ENCODE measurements around the gene CYB561D1. TPM values are rescaled to one million over a fixed set of nuclear protein-coding genes. Genes with fewer than 3 reads are reported as not detected.

Gene CYB561D1
- total RNA-seq, 1 donor from 2014 or later: 10.4 TPM

DNA sequence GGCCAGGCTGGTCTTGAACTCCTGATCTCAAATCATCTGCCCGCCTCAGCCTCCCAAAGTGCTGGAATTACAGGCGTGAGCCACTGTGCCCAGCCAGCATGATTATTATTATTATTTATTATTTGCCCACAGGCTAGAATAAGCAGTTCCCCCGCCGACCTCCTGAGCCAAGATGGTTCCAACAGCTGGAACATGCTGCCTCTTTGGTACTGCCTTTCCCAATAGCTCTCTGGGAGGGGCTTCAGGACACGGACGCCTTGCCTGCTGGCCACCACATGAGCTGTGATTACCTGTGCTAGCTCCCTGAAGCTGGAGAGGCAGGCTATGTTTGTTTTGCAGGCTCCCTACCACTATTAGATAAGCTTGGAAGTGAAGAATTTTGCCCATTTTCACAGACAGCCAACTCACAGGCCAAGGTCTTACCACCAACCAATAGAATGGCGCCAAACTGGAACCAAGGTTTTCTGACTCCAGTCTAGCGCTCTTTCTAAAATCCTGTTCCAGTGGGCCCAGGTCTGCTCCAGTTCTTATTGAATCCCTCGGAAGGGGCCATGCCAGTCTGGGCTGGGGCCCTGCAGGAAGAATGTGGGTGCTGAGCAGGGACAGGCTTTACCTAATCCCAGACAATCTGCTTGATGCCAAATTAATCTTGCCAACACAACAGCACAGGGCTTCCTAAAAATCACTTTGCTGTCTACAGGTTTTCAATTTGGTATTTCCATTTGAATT lies 43.7 kb downstream of the CYB561D1 start:
- no peaks in the 10 kb centered on the region for H3K9me3 Mint-ChIP-seq
- H3K4me1 Mint-ChIP-seq (ENCODE audit: unreplicated experiment): peaks cover 3% of the 10 kb centered on the region
- DNase-seq (ENCODE audit: extremely low spot score, unreplicated experiment): no peak
- no peak overlapping the region for H3K4me3 Mint-ChIP-seq
- H3K36me3 Mint-ChIP-seq: no peaks in the 10 kb centered on the region
- H3K27ac Mint-ChIP-seq: no peak overlapping the region
- peaks cover 41% of the 10 kb centered on the region for H3K27me3 Mint-ChIP-seq
- TF ChIP-seq, protein P1, sequence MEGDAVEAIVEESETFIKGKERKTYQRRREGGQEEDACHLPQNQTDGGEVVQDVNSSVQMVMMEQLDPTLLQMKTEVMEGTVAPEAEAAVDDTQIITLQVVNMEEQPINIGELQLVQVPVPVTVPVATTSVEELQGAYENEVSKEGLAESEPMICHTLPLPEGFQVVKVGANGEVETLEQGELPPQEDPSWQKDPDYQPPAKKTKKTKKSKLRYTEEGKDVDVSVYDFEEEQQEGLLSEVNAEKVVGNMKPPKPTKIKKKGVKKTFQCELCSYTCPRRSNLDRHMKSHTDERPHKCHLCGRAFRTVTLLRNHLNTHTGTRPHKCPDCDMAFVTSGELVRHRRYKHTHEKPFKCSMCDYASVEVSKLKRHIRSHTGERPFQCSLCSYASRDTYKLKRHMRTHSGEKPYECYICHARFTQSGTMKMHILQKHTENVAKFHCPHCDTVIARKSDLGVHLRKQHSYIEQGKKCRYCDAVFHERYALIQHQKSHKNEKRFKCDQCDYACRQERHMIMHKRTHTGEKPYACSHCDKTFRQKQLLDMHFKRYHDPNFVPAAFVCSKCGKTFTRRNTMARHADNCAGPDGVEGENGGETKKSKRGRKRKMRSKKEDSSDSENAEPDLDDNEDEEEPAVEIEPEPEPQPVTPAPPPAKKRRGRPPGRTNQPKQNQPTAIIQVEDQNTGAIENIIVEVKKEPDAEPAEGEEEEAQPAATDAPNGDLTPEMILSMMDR (conservative IDR thresholded peaks at IDR 0.05): no peak

DNA sequence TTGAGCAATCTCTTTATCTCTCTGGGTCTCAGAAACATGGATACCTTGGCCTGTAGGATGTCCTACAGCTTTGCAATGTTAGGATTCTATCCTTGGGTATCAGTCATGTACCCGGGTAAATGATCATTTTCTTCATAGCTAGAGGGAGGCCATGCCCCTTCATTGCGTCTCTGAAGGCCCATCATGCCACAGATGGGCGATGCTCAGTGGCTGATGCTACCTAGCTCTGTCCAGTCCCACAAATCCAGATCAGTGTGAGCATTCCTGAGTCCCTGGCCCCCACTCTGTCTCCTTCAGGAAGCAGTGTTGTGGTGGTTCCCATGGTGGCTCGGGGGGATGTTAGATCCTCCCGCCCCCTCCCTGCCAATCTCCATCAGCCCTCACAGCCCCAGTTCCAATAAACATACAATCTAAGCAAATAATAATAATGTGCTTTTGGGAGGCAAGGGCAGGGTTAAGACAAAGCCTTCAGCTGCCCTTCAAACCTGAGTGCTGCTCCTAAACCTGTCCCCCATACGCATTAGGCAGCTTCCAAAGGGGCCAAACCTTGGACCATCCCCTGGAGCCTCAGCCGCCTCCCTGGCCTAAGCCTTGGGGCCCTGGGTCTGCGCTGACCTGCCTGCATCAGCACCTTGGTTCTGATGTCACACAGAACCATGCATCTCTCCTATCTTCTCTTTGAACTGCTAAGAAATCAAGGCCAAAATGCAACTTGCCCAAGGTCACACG lies 45.1 kb downstream of the CYB561D1 start:
- no peak for DNase-seq (ENCODE audit: extremely low spot score, unreplicated experiment)
- Mint-ChIP-seq H3K4me3 (no peak overlapping the region), H3K4me1 (ENCODE audit: unreplicated experiment) (no peaks in the 10 kb centered on the region), H3K9me3 (no peaks in the 10 kb centered on the region), H3K27ac (no peak overlapping the region), H3K36me3 (no peaks in the 10 kb centered on the region), H3K27me3 (peaks cover 45% of the 10 kb centered on the region)
- TF ChIP-seq, protein P1 (conservative IDR thresholded peaks at IDR 0.05): no peak

DNA sequence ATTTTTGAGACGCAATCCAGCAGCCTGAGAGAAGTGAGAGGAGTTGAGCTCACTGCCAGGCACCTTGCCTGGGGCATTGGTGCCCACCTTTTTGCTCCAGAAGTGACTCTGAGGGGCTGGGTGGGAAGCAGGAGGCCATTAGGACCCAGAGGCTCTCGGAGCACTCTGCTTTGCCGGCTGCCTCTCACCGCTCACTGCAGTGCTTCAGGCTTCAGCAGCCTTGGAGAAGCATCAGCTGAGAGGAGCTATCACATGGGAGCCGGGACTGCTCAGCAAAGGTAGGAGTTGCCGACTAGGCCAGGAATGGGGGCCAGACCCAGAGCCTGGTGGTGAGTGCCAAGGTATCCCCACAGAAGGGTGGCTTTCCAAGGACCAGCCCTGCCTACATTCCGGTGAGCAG lies 45.8 kb downstream of the CYB561D1 start, which contains the start of gene GPR61:
Gene GPR61 (plus strand): TSS at position 197 of the 400 bp plus-strand sequence. CDS start 3,151 bp downstream, outside the sequence.
- TF ChIP-seq, protein P1 (conservative IDR thresholded peaks at IDR 0.05): no peak
- Mint-ChIP-seq H3K27me3 (peaks cover 48% of the 10 kb centered on the region), H3K4me1 (ENCODE audit: unreplicated experiment) (no peaks in the 10 kb centered on the region), H3K9me3 (no peaks in the 10 kb centered on the region), H3K4me3 (no peak within 1 kb of the TSS), H3K27ac (no peak within 1 kb of the TSS), H3K36me3 (no peaks in the 10 kb centered on the region)
- no peak for DNase-seq (ENCODE audit: extremely low spot score, unreplicated experiment)

DNA sequence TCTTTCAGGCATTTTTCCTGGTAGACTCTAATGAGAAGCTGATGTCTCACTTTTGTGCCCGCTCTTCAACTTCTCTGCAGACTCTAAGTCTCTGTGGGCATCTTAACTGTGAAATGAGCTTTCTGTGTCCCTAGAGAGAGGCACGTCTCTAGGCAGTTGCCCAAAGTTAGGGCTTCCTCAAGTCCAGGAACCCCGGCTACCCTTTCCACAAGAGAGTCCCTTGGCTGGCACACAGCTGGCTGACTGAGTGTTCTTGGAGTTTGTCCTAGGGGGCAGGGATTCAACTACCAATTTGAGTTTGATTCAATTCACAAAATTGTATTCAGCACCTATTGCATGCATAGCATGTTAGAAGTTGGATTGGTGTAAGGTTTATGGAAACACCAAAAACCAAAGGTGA lies 47.2 kb downstream of the CYB561D1 start:
- Mint-ChIP-seq H3K27me3 (peaks cover 45% of the 10 kb centered on the region), H3K27ac (no peak overlapping the region), H3K9me3 (no peaks in the 10 kb centered on the region), H3K4me1 (ENCODE audit: unreplicated experiment) (peaks cover under 1% of the 10 kb centered on the region), H3K36me3 (no peaks in the 10 kb centered on the region), H3K4me3 (no peak overlapping the region)
- DNase-seq (ENCODE audit: extremely low spot score, unreplicated experiment): no peak
- TF ChIP-seq, protein P1 (conservative IDR thresholded peaks at IDR 0.05): no peak

DNA sequence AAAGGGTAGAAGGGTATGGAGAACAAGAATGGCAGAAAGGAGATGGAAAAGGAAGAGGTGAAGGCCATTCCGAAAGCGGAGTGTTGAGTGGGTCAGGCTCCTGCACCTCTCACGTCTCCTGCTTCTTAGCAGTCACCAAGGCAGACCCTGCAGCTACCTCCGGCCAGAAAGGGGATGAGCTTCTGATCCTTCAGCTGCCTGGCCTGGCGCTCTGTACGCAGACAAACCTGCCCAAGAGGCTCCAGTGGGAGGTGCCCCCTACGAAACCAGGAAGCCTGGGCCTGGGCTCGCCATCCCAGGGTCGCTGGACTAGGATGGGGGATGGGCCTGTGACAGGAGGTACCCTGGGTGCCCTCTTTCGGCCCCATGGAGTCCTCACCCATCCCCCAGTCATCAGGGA lies 48.8 kb downstream of the CYB561D1 start:
- peaks cover 45% of the 10 kb centered on the region for H3K27me3 Mint-ChIP-seq
- peaks cover 15% of the 10 kb centered on the region for H3K4me1 Mint-ChIP-seq (ENCODE audit: unreplicated experiment)
- no peak overlapping the region for H3K4me3 Mint-ChIP-seq
- TF ChIP-seq, protein P1 (conservative IDR thresholded peaks at IDR 0.05): no peak
- H3K9me3 Mint-ChIP-seq: no peaks in the 10 kb centered on the region
- DNase-seq (ENCODE audit: extremely low spot score, unreplicated experiment): no peak
- no peak overlapping the region for H3K27ac Mint-ChIP-seq
- H3K36me3 Mint-ChIP-seq: no peaks in the 10 kb centered on the region
